Measurements from ENCODE around the gene GKAP1. TPM values are rescaled to one million over a fixed set of nuclear protein-coding genes. Genes with fewer than 3 reads are reported as not detected.

The GKAP1 gene
- total and polyA plus RNA-seq, 2 of the 13 experiments (the other 11 are each of a cell fraction or from before 2014, with no cell fraction given): 5.6 to 6.1 TPM

DNA sequence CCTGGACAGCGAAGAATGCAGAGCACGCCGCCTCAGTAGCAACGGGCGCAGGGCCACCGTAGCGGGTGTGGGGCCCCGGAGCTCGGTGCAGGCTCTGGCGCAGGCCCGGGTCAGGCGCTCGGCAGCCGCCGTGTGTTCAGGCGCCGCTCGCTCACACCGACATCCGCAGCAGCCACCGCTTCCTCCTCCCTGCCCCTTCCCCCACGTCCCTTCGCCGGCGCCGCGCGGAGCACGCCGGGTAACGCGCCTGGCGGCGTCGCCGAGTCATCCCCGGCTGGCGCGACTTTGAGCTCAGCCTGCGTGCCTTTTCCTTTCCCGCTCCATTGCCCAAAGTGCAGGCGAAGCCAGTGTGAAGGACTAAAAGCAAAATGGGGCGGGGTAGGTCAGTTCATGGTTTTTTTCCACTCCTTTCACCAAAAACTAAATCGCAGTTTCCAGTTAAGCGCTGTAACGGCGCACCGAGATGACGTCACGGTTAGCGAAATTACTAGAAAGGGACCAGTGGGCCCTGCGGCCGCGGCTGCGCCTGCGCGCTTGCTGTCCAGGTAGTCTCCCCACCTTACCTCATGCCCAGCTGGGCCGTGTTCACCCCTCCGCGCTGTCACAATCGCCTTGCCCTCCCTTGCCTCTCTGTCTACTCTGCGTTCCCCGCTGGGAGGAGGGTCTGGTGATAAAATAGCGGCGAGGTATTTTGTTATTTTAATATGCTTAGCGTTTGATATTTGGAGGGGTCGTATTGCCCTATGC lies 109.6 kb downstream of the GKAP1 start, which contains the start of gene UBQLN1 (continued):
- TF ChIP-seq ATF6 (CRISPR knock-in tag; conservative IDR thresholded peaks at IDR 0.05) (peak; percentile 59; the same call in 1 of the 2 replicates), MTF2 (CRISPR knock-in tag; IDR thresholded peaks at IDR 0.05; ENCODE audit: borderline replicate concordance) (0 out of 2 replicates have a peak, but pooled peaks have one; percentile 21), NRL (CRISPR knock-in tag; IDR thresholded peaks at IDR 0.05; ENCODE audit: borderline replicate concordance) (peak; percentile 35), NCOR1 (IDR thresholded peaks at IDR 0.05; ENCODE audit: borderline replicate concordance, low read length) (peak; percentile 48; the same call in 1 of the 2 replicates), NFE2 (CRISPR knock-in tag; IDR thresholded peaks at IDR 0.05) (peak; percentile 65; the same call in 1 of the 2 replicates), HNF1B (CRISPR knock-in tag; IDR thresholded peaks at IDR 0.05) (peak; percentile 81), NKX3-1 (CRISPR knock-in tag; IDR thresholded peaks at IDR 0.05) (peak; percentile 83; the same call in 1 of the 2 replicates), ZNF234 (CRISPR knock-in tag; conservative IDR thresholded peaks at IDR 0.05) (peak; percentile 98; the same call in 1 of the 2 replicates), ZNF83 (CRISPR knock-in tag; IDR thresholded peaks at IDR 0.05; ENCODE audit: borderline replicate concordance) (peak; percentile 31; the same call in 1 of the 2 replicates), TOPORS (CRISPR knock-in tag; IDR thresholded peaks at IDR 0.05) (peak; percentile 67; the same call in 1 of the 2 replicates), REL (CRISPR knock-in tag; conservative IDR thresholded peaks at IDR 0.05) (no peak; the same call in 1 of the 2 replicates), DMAP1 (CRISPR knock-in tag; IDR thresholded peaks at IDR 0.05) (peak; percentile 94), ZNF766 (CRISPR knock-in tag; IDR thresholded peaks at IDR 0.05; ENCODE audit: borderline replicate concordance) (peak; percentile 51; the same call in 1 of the 2 replicates), RAD21 (CRISPR knock-in tag; IDR thresholded peaks at IDR 0.05) (peak; percentile 41; the same call in 1 of the 2 replicates), ZNF441 (CRISPR knock-in tag; IDR thresholded peaks at IDR 0.05; ENCODE audit: borderline replicate concordance) (peak; percentile 40; the same call in 1 of the 2 replicates)
- TF ChIP-seq, protein P1, sequence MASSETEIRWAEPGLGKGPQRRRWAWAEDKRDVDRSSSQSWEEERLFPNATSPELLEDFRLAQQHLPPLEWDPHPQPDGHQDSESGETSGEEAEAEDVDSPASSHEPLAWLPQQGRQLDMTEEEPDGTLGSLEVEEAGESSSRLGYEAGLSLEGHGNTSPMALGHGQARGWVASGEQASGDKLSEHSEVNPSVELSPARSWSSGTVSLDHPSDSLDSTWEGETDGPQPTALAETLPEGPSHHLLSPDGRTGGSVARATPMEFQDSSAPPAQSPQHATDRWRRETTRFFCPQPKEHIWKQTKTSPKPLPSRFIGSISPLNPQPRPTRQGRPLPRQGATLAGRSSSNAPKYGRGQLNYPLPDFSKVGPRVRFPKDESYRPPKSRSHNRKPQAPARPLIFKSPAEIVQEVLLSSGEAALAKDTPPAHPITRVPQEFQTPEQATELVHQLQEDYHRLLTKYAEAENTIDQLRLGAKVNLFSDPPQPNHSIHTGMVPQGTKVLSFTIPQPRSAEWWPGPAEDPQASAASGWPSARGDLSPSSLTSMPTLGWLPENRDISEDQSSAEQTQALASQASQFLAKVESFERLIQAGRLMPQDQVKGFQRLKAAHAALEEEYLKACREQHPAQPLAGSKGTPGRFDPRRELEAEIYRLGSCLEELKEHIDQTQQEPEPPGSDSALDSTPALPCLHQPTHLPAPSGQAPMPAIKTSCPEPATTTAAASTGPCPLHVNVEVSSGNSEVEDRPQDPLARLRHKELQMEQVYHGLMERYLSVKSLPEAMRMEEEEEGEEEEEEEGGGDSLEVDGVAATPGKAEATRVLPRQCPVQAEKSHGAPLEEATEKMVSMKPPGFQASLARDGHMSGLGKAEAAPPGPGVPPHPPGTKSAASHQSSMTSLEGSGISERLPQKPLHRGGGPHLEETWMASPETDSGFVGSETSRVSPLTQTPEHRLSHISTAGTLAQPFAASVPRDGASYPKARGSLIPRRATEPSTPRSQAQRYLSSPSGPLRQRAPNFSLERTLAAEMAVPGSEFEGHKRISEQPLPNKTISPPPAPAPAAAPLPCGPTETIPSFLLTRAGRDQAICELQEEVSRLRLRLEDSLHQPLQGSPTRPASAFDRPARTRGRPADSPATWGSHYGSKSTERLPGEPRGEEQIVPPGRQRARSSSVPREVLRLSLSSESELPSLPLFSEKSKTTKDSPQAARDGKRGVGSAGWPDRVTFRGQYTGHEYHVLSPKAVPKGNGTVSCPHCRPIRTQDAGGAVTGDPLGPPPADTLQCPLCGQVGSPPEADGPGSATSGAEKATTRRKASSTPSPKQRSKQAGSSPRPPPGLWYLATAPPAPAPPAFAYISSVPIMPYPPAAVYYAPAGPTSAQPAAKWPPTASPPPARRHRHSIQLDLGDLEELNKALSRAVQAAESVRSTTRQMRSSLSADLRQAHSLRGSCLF (CRISPR knock-in tag; IDR thresholded peaks at IDR 0.05; ENCODE audit: borderline replicate concordance): no peak; the same call in 1 of the 2 replicates
- TF ChIP-seq, protein P2, sequence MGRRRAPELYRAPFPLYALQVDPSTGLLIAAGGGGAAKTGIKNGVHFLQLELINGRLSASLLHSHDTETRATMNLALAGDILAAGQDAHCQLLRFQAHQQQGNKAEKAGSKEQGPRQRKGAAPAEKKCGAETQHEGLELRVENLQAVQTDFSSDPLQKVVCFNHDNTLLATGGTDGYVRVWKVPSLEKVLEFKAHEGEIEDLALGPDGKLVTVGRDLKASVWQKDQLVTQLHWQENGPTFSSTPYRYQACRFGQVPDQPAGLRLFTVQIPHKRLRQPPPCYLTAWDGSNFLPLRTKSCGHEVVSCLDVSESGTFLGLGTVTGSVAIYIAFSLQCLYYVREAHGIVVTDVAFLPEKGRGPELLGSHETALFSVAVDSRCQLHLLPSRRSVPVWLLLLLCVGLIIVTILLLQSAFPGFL (CRISPR knock-in tag; IDR thresholded peaks at IDR 0.05): no peak
- TF ChIP-seq, protein P3, sequence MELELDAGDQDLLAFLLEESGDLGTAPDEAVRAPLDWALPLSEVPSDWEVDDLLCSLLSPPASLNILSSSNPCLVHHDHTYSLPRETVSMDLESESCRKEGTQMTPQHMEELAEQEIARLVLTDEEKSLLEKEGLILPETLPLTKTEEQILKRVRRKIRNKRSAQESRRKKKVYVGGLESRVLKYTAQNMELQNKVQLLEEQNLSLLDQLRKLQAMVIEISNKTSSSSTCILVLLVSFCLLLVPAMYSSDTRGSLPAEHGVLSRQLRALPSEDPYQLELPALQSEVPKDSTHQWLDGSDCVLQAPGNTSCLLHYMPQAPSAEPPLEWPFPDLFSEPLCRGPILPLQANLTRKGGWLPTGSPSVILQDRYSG (CRISPR knock-in tag; IDR thresholded peaks at IDR 0.05): 0 out of 2 replicates have a peak, but pooled peaks have one; percentile 41

Data from HepG2 (cell line).